ENCODE measurements around the gene BNIP1.

DNA sequence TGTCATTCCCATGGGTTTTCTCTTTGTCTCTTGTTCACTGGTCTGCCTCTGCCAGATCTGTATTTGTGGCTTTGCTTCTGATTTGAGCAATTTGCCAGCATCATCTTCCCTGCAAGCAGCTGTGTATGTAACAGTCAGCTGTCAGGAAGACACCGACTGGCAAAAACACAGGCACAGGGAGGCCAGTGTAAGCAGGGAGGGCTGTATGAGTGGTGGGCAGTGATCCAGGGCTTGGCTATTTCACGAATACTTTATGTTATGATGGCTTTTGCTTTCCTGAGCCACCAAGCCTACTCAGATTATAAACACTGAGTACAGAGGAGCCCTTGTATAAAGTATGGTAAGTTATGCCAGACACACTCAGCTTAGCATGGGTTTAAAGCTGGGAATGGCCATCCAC, 11.6 kb downstream of the BNIP1 start:
- TF ChIP-seq GATA2 (IDR thresholded peaks at IDR 0.05; ENCODE audit: low read depth, low read length): no peak
- no peak for TF ChIP-seq GATA3 (IDR thresholded peaks at IDR 0.05; ENCODE audit: low read depth, low read length)
